Gastrocnemius medialis (tissue), 4 donors: Measurements from ENCODE around the gene ARHGAP32.

ENCODE experiments used
- POLR2A ChIP-seq, 2 donors: fragments of 450-650 bp; IDR thresholded peaks; one replicate each; pipeline ENCODE4 v1.6.1; 2017; ENCODE audit warnings: antibody characterized with exemption in 2 of 2, mild to moderate bottlenecking in 2 of 2, moderate library complexity in 2 of 2
- TF ChIP-seq, protein P1 (sequence below), 5 experiments: fragments of 450-650 bp in 3 of 5; fragments of 200-600 bp in 2 of 5; sonication (generic) in 2 of 5; IDR thresholded peaks in 4 of 5; conservative IDR thresholded peaks in 1 of 5; 1 replicate in 4 of 5; 2 replicates in 1 of 5; pipeline ENCODE4 v1.5.1; 2016 to 2019; ENCODE audit warnings: antibody characterized with exemption in 5 of 5, mild to moderate bottlenecking in 3 of 5, moderate library complexity in 3 of 5

DNA sequence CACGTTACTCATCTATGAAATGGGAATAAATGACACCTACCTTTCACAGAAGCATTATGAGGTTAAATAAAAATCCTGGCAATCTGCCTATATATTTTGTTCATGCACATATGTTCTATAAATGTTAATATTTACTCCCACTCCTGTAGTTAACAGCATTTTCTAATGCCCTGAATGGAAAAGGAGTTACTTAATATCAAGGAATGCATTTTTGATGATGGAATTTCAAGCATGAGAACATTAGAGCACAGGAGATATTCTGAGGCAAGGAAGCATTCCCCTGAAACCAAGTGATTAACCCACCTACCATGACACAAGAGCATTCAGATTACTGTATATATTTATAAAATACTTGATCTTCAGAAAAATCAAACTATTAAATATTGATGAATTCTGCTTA, 102.1 kb downstream of the ARHGAP32 start:
- TF ChIP-seq, protein P1, sequence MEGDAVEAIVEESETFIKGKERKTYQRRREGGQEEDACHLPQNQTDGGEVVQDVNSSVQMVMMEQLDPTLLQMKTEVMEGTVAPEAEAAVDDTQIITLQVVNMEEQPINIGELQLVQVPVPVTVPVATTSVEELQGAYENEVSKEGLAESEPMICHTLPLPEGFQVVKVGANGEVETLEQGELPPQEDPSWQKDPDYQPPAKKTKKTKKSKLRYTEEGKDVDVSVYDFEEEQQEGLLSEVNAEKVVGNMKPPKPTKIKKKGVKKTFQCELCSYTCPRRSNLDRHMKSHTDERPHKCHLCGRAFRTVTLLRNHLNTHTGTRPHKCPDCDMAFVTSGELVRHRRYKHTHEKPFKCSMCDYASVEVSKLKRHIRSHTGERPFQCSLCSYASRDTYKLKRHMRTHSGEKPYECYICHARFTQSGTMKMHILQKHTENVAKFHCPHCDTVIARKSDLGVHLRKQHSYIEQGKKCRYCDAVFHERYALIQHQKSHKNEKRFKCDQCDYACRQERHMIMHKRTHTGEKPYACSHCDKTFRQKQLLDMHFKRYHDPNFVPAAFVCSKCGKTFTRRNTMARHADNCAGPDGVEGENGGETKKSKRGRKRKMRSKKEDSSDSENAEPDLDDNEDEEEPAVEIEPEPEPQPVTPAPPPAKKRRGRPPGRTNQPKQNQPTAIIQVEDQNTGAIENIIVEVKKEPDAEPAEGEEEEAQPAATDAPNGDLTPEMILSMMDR (IDR thresholded peaks at IDR 0.05 in 4 of 5, conservative IDR thresholded peaks at IDR 0.05 in 1 of 5): no peak
- no peak for TF ChIP-seq POLR2A (IDR thresholded peaks at IDR 0.05)
